HG03280 (cell line): ENCODE measurements around the gene CSTF1.

Experiments
- ATAC-seq: cut with Tn5 transposase; IDR thresholded peaks from one replicate; pipeline ENCODE4 v1.9.1; 2021; ENCODE audit warnings: mild to moderate bottlenecking, moderate library complexity; ENCODE audit not compliant: unreplicated experiment

The CSTF1 gene

GRCh38 chr20:56426926-56427325 lies 34.5 kb downstream of the CSTF1 start:
- no peak for ATAC-seq

DNA sequence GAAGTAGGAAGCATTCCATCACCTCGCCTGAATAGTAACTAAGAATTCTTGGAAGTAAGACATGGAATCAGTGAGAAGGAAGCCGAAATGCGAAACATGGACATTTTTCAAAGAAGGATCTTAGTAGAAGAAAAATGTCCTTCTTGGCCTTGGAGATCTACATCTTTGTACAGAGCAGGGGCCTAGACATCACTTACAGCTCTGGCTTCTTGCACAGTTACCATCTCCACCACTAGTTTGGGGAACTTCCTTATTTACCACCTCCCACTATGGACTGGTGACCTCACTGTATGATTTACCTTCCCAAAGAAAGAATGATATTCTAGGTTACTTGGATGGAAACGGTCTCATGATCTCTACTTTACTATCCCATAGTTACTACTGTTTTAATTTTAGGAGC lies 35.4 kb downstream of the CSTF1 start:
- no peak for ATAC-seq

- no peak for ATAC-seq
Measured at GRCh38 chr20:56428410-56428809, 36.0 kb downstream of the CSTF1 start.

GRCh38 chr20:56428881-56429280 lies 36.4 kb downstream of the CSTF1 start:
- ATAC-seq: no peak

DNA sequence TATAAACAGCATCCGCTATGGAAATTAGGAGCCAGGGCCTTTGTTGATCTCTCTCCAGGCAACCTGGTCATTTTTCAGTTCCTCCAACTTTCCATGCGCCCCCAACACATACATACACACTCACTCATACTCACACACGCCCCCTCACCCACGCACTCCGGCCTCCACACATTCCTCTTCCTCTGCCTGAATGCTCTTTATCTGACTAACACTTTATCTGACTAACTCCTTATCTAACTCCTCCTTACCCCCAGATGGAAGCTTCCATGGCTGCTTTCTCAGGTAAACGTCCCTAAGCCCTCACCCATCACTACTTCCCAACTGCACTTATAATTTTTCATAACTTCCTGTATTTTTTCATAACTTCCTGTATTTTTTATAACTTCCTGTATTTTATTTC lies 37.1 kb downstream of the CSTF1 start:
- no peak for ATAC-seq

DNA sequence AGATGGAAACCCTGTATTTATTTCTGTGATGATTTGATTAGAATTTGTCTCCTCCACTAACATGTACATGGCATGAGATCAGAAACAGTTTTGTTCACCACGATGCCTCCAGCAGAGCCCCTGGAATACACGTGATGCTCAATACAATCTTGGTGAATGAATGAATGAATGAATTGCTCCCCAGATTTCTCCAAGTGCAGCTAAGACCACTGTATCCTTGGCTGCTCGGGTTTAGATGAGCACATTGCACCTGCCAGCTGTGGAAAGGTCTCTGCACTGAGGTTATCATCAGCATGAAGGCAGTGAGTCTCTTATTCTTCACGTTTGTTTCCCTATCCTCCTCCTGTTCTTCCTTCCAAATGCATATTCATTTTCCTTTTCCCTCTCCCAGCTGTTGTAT lies 37.5 kb downstream of the CSTF1 start:
- no peak for ATAC-seq

DNA sequence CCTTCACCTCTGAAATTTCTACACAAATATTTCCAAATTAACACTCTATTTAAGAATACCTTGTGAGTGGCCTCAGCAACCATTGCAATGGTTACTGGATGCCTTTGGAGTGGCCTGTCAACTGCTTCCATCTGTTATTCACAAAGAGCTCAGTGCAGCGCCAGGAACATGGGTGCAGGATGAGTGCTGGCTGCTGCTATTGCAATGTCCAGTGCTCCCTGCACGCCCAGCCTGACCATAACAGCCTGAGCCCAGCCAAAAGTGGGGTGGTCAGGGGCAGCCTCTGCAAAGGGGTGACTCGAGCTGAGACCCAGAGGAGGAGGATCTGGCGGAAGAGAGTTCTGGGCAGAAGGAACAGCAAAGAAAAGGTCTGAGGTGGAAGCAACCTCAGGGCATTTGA lies 38.0 kb downstream of the CSTF1 start:
- no peak for ATAC-seq

- ATAC-seq: no peak
Measured at GRCh38 chr20:56430957-56431356, 38.5 kb downstream of the CSTF1 start.

DNA sequence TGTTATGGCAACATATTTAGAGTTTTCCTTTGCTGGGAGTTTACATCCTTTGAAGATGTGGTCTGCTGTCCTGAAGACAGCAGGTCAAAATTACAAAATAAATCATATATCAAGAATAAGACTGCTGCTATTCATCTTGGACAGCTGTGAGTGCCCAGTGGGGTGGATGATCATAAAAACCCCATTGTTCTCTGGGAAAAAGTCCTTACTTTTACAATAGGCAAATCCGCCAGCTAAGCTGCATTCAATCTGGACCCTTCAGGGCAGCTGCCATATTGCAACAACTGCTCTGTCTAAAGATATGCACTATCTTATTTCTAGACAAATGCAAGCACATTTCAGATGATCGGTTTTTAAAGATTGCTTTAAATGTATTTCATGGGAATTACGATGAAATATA lies 39.0 kb downstream of the CSTF1 start:
- no peak for ATAC-seq

- no peak for ATAC-seq
Measured at GRCh38 chr20:56433221-56433879, 40.9 kb downstream of the CSTF1 start.

DNA sequence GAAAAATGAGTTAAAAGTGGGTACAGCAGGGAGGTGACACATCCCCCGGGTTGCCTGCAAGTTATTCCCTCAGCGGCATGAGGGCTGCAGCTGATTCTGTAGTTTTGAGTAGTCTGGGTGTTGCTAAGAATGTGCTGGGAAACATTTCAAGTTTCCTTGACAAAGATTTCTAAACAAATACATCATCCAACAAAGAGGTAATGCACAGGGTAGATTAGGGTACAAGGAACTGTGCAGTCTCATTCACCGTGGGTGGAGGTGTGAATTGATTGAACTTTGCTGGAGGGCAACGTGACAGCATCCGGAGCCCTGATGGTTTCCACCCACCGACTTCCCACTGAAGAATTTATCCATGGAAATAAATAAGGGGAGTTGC lies 41.4 kb downstream of the CSTF1 start:
- no peak for ATAC-seq

DNA sequence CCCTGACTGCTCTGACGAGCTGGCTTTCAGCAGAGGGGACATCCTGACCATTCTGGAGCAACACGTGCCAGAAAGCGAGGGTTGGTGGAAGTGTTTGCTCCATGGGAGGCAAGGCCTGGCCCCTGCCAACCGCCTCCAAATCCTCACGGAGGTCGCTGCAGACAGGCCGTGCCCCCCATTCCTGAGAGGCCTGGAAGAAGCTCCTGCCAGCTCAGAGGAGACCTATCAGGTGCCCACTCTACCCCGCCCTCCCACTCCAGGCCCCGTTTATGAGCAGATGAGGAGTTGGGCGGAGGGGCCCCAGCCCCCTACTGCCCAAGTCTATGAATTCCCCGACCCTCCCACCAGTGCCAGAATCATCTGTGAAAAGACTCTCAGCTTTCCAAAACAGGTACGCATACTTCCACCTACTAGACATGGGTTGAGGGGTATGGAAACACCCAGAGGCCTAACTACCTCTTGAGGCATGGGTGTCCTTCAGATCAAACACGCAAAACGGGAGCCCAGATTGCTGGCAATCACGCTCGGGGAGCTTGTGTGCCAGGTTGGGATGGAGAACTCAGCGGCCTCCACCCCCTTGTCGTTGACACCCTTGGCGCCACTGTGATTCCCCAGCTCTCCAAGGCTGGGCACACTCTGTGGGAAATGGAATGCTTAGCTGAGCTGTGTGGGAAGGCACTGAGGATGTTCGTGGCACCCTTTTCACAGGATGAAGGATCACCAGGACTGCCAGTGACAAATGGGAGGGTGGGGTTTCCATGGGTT lies 44.9 kb downstream of the CSTF1 start:
- ATAC-seq: no peak

DNA sequence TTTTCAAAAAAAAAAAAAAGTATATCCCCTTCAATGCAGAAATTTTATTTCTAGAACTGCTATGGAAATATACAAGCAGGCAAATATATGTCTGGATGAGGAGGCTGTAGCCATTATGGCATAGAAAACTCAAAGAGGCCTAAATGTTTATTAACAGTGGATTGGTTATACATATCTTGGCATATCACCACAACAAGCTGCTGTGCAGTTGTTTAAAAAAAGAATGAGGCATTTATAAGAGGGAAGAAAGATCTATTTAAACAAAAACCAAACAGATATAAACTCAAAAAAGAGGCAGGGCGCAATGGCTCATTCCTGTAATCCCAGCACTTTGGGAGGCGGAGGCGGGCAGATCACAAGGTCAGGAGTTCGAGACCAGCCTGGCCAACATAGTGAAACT lies 45.8 kb downstream of the CSTF1 start:
- no peak for ATAC-seq

- no peak for ATAC-seq
Measured at GRCh38 chr20:56439771-56440291, 47.4 kb downstream of the CSTF1 start.

DNA sequence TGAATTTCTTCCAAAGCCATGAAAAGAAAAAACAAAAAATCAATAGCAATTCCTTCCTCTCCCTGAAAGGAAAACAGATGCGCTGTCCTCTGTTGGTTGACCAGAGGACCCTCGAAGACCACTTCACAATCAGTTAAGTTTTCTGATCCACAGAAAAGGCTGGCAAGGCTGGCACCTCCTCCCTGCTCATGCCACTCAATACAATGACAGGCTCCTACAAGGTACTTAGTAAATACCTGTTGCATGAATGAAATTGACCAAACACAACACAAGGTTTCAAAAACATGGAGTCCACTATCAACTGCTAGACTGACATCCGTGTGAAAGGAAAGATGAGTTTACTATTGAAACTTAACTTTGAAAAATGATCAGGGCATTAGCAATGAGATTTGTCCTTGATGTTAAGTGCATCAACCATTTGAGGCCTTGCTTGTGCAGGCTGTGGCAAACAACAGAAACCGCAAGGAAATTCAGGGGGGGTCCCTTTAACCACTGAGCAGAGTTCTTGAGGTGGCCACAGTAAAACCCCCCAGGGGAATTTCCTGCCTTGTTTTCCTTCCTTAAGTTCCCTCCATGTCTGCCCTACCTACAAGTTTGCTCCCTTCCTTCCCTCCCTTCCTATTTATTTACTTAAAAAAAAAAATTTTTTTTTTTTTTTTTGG lies 48.0 kb downstream of the CSTF1 start:
- ATAC-seq: no peak

DNA sequence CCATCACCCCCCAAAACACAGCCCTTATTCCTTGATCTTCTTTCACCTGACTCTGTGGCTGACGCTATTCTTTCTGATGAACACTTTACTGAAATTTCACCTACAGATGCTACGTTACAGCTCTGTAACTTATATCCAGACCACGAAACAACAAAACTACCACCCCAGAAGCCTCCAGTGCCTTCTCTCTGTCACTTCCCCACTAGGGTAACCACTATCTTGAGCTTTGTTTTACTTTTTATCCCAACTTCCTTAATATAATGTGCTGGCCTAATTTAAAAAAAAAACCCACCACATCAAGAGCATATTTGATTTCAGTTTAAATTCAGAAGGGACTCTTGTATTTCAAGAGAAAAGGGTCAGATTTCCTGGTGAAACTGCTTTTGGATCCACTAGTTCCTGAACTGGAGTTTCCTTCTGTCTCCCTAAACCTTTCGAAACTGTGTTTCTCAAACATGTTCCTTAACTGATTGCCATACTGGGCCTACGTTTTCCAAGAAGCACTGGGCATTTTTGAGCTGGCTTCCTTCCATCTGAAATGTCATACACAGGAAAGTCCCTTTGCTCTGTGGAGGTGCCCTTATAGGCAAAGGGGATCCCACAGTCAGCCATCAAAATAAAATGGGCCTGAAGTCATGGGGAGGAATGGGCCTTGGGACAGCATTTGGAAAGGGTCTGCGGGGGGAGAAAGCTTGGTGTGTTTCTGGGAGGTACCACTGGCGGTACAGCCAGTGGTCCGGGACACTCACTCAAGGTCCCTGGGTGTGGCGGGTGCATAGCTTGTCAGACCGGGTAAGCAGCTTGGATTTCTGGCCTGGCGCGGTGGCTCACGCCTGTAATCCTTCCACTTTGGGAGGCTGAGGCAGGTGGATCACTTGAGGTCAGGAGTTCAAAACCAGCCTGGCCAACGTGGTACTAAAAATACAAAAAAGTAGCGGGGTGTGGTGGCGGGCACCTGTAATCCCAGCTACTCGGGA lies 50.2 kb downstream of the CSTF1 start:
- no peak for ATAC-seq

- ATAC-seq: no peak
Measured at GRCh38 chr20:56443654-56444540, 51.5 kb downstream of the CSTF1 start.

- no peak for ATAC-seq
Measured at GRCh38 chr20:56445130-56445529, 52.7 kb downstream of the CSTF1 start.

GRCh38 chr20:56445540-56445939 lies 53.1 kb downstream of the CSTF1 start:
- ATAC-seq: no peak

- ATAC-seq: no peak
Measured at GRCh38 chr20:56447227-56447626, 54.8 kb downstream of the CSTF1 start.
